Colonic mucosa (tissue), 4 donors: ENCODE measurements around the gene KCTD11. TPM values are rescaled to one million over a fixed set of nuclear protein-coding genes. Genes with fewer than 3 reads are reported as not detected.

Experiments
- DNase-seq: peaks from one replicate; pipeline ENCODE4 v3.0.0-alpha.2; 2020
- H3K27ac ChIP-seq: fragments of 200-600 bp; one replicate; pipeline ENCODE4 v1.8.0; 2021
- H3K27me3 ChIP-seq: fragments of 200-600 bp; one replicate; pipeline ENCODE4 v1.8.0; 2021
- H3K36me3 ChIP-seq: fragments of 200-600 bp; one replicate; pipeline ENCODE4 v1.8.0; 2021
- H3K4me1 ChIP-seq: fragments of 200-600 bp; one replicate; pipeline ENCODE4 v1.8.0; 2021; ENCODE audit warnings: mild to moderate bottlenecking
- H3K4me3 ChIP-seq: fragments of 200-600 bp; one replicate; pipeline ENCODE4 v1.8.0; 2021
- H3K9ac ChIP-seq, 2 donors: one replicate each; pipeline ENCODE4 v1.7.0; 2013; ENCODE audit warnings: control low read depth in 2 of 2, low read depth in 2 of 2, low read length in 2 of 2
- H3K9me3 ChIP-seq: fragments of 200-600 bp; one replicate; pipeline ENCODE4 v1.8.0; 2021
- intact Hi-C: fragments of 100-400 bp; cut with DNase I; formaldehyde crosslinking; loops from one replicate; pipeline ENCODE4 v1.14.1; 2022
- total RNA-seq, 2 donors: library from RNA; stranded (reverse); fragmentation: NEBNext Ultra II Directional in 1 of 2; extraction: Animal tissue kit (Norgen Biotek cat#: 25700) in 1 of 2; gene quantifications; one replicate each; pipeline ENCODE4 v1.2.1, GENCODE V29; 2021
- TF ChIP-seq, protein P1 (sequence below): fragments of 200-600 bp; IDR thresholded peaks from one replicate; pipeline ENCODE4 v1.8.0; 2022; ENCODE audit warnings: antibody characterized with exemption, mild to moderate bottlenecking
- donor health status: healthy.
- donor health status: DM: no; HTN: no; CAD: no.
- donor health status: DM: no; HTN: no; CAD: no.

Gene KCTD11
- total RNA-seq, 2 donors from 2014 or later: 5.6 to 12.6 TPM

DNA sequence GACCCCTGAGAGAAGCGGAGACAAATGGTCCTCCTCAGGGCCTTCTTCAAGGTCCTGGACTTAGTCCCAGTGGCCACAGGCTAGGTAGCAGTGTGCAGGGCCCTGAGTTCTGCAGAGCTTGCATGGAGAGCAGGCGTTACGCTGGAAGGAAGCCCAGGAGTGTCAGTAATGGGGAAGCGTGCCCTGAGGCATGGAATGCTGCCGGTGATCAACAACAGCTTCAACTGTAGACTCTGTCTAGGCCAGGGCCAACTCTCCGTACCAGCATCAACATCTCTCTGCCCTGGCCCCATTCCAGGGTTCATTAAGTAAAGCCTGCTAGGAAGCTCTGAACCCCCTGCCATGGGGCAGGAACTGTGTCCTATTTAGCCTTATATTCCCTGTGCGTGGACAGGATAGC, 28.4 kb downstream of the KCTD11 start:
- peak overlapping the region in 1 of 2 donors; percentile 93 for H3K9ac ChIP-seq
- H3K9me3 ChIP-seq: no peaks in the 10 kb centered on the region
- H3K27ac ChIP-seq: no peak overlapping the region
- peak; percentile 52 for DNase-seq
- H3K27me3 ChIP-seq: no peaks in the 10 kb centered on the region
- H3K4me3 ChIP-seq: peak overlapping the region; percentile 61
- no peaks in the 10 kb centered on the region for H3K36me3 ChIP-seq
- TF ChIP-seq, protein P1, sequence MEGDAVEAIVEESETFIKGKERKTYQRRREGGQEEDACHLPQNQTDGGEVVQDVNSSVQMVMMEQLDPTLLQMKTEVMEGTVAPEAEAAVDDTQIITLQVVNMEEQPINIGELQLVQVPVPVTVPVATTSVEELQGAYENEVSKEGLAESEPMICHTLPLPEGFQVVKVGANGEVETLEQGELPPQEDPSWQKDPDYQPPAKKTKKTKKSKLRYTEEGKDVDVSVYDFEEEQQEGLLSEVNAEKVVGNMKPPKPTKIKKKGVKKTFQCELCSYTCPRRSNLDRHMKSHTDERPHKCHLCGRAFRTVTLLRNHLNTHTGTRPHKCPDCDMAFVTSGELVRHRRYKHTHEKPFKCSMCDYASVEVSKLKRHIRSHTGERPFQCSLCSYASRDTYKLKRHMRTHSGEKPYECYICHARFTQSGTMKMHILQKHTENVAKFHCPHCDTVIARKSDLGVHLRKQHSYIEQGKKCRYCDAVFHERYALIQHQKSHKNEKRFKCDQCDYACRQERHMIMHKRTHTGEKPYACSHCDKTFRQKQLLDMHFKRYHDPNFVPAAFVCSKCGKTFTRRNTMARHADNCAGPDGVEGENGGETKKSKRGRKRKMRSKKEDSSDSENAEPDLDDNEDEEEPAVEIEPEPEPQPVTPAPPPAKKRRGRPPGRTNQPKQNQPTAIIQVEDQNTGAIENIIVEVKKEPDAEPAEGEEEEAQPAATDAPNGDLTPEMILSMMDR: no peak
- no peaks in the 10 kb centered on the region for H3K4me1 ChIP-seq
- intact Hi-C loops: no loop called here

- Histone ChIP-seq H3K4me1 (no peaks in the 10 kb centered on the region), H3K9ac (peak within 1 kb of the TSS; percentile 77 to 93), H3K27me3 (no peaks in the 10 kb centered on the region), H3K9me3 (no peaks in the 10 kb centered on the region), H3K4me3 (peak within 1 kb of the TSS; percentile 61), H3K36me3 (no peaks in the 10 kb centered on the region), H3K27ac (peak within 1 kb of the TSS; percentile 67)
- peak; percentile 90 for DNase-seq
- intact Hi-C loops: no loop called here
- TF ChIP-seq, protein P1: no peak
These were observed 29.1 kb downstream of the KCTD11 start, which contains the start of gene TNK1 for GRCh38 chr17:7380855-7381683. Gene TNK1, plus strand, starts transcription at chr17:7381089. Its CDS starts 1,838 bp downstream, at chr17:7382927.

DNA sequence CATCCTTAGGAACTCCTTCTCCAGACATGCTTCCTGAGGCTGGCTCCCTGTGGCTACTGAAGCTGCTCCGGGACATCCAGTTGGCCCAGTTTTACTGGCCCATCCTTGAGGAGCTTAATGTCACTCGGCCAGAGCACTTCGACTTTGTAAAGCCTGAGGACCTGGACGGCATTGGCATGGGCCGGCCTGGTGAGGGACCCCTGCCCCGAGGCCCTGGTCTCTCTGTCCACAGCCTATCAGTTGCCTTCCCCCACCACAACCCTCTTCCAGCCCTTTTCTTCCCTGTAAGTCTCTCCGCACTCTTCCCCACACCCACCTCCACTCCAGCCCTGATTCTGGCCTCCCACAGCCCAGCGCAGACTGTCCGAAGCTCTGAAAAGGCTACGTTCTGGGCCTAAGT, 30.9 kb downstream of the KCTD11 start:
- Histone ChIP-seq H3K9ac (no peak overlapping the region), H3K36me3 (no peaks in the 10 kb centered on the region), H3K27me3 (no peaks in the 10 kb centered on the region), H3K4me1 (no peaks in the 10 kb centered on the region), H3K27ac (no peak overlapping the region), H3K9me3 (no peaks in the 10 kb centered on the region), H3K4me3 (no peak overlapping the region)
- TF ChIP-seq, protein P1: no peak
- DNase-seq: no peak
- intact Hi-C loops: no loop called here

DNA sequence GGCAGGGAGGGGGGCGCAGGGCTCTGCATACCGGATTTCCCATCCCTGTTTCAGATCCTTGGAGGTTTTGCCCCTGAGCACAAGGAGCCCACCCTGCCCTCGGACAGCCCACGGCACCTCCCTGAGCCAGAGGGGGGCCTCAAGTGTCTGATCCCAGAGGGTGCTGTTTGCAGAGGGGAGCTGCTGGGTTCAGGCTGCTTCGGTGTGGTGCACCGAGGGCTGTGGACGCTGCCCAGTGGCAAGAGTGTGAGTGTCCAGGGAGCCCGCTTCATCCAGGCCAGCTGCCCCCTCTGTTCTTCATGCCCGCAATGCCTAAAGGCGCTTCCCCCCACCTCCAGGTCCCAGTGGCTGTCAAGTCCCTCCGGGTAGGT, 31.4 kb downstream of the KCTD11 start:
- intact Hi-C loops: no loop called here
- Histone ChIP-seq H3K4me1 (no peaks in the 10 kb centered on the region), H3K9me3 (no peaks in the 10 kb centered on the region), H3K4me3 (peak overlapping the region; percentile 31), H3K27ac (no peak overlapping the region), H3K36me3 (no peaks in the 10 kb centered on the region), H3K27me3 (no peaks in the 10 kb centered on the region), H3K9ac (peak overlapping the region in 1 of 2 donors; percentile 49)
- DNase-seq: no peak
- TF ChIP-seq, protein P1: no peak

GRCh38 chr17:7383742-7384488, 32.0 kb downstream of the KCTD11 start:
- TF ChIP-seq, protein P1: no peak
- Histone ChIP-seq H3K9ac (peak overlapping the region in 1 of 2 donors; percentile 49), H3K4me1 (no peaks in the 10 kb centered on the region), H3K27ac (no peak overlapping the region), H3K9me3 (no peaks in the 10 kb centered on the region), H3K36me3 (peaks cover 1% of the 10 kb centered on the region), H3K4me3 (peak overlapping the region; percentile 31), H3K27me3 (no peaks in the 10 kb centered on the region)
- intact Hi-C loops: no loop called here
- DNase-seq: no peak
